ENCODE data around the gene INSL3. TPM values are rescaled to one million over a fixed set of nuclear protein-coding genes. Genes with fewer than 3 reads are reported as not detected.

Gene INSL3
- total and polyA plus RNA-seq, 2 of the 8 experiments (the other 6 are each of a cell fraction or from before 2014, with no cell fraction given): 0.41 to 1.5 TPM

- TF ChIP-seq ATF2 (IDR thresholded peaks at IDR 0.05; ENCODE audit: low read length): 0 out of 2 replicates have a peak, but pooled peaks have one; percentile 82
These were observed 39.1 kb upstream of the INSL3 start (continued) for GRCh38 chr19:17860331-17860992.

Measured in H1 (cell line).